ENCODE data around the gene BASP1.

DNA sequence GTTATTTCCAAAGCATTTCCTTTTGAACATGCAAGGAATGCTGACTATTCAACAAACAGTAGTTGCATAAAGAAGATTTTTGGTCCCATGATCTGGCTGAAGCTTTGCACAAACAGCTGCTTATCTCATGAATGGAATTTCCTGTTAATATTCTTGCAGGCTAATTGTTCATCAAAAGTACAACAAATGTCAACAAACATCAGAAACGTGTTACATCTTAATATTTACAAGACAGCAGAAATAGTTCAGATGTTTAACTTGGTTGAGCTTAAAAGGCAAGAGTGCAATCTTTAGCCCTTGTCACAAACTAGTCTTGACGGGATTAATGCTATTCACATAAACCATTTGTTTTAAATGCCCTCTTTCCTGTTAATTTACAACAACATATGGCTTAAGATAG is 47.9 kb upstream of the BASP1 start:
- TF ChIP-seq, protein P1, sequence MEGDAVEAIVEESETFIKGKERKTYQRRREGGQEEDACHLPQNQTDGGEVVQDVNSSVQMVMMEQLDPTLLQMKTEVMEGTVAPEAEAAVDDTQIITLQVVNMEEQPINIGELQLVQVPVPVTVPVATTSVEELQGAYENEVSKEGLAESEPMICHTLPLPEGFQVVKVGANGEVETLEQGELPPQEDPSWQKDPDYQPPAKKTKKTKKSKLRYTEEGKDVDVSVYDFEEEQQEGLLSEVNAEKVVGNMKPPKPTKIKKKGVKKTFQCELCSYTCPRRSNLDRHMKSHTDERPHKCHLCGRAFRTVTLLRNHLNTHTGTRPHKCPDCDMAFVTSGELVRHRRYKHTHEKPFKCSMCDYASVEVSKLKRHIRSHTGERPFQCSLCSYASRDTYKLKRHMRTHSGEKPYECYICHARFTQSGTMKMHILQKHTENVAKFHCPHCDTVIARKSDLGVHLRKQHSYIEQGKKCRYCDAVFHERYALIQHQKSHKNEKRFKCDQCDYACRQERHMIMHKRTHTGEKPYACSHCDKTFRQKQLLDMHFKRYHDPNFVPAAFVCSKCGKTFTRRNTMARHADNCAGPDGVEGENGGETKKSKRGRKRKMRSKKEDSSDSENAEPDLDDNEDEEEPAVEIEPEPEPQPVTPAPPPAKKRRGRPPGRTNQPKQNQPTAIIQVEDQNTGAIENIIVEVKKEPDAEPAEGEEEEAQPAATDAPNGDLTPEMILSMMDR (IDR thresholded peaks at IDR 0.05; ENCODE audit: poor library complexity), result no peak
- no peak for TF ChIP-seq EZH2phosphoT487 (IDR thresholded peaks at IDR 0.05; ENCODE audit: low read depth, severe bottlenecking, unreplicated experiment)

Measured in hepatocyte (in vitro differentiated cells).